MCF 10A (cell line): ENCODE results near the gene TRIM44. TPM values are rescaled to one million over a fixed set of nuclear protein-coding genes. Genes with fewer than 3 reads are reported as not detected.

ENCODE experiments used
- BruUV-seq: library from RNA; stranded (reverse); fragments of 400-500 nt; replicated peaks from 2 replicates; lab custom pipeline; 2021; lab: Mats Ljungman, UMichigan
- CTCF ChIA-PET: fragments of 300-600 bp; sonication (Branson Sonifier 250); formaldehyde crosslinking; extraction: SDS; loops from one replicate; lab custom pipeline; 2021; ENCODE audit warnings: antibody characterized with exemption, inconsistent platforms; lab: Yijun Ruan, JAX
- POLR2A ChIA-PET: fragments of 300-600, 350-650 bp; sonication (Branson Sonifier 250); formaldehyde crosslinking; extraction: SDS; loops from one replicate; lab custom pipeline; 2020; ENCODE audit warnings: antibody characterized with exemption, inconsistent platforms; lab: Yijun Ruan, JAX
- DNase-seq: peaks from one replicate; pipeline ENCODE4 v3.0.0-alpha.2; 2018; ENCODE audit not compliant: unreplicated experiment
- H3K27ac Mint-ChIP-seq: one replicate; pipeline ENCODE4 v1.8.0; 2022; ENCODE audit warnings: mild to moderate bottlenecking, low read depth, mixed read lengths; ENCODE audit not compliant: unreplicated experiment
- H3K27me3 Mint-ChIP-seq: one replicate; pipeline ENCODE4 v1.8.0; 2022; ENCODE audit warnings: mixed read lengths; ENCODE audit not compliant: insufficient read depth, unreplicated experiment
- H3K36me3 Mint-ChIP-seq: one replicate; pipeline ENCODE4 v1.8.0; 2022; ENCODE audit warnings: mild to moderate bottlenecking, moderate library complexity, mixed read lengths; ENCODE audit not compliant: insufficient read depth, unreplicated experiment
- H3K4me1 Mint-ChIP-seq: one replicate; pipeline ENCODE4 v1.8.0; 2022; ENCODE audit warnings: mixed read lengths; ENCODE audit not compliant: insufficient read depth, unreplicated experiment
- H3K4me3 Mint-ChIP-seq: one replicate; pipeline ENCODE4 v1.8.0; 2022; ENCODE audit warnings: mild to moderate bottlenecking, moderate library complexity, mixed read lengths; ENCODE audit not compliant: unreplicated experiment
- H3K9me3 Mint-ChIP-seq: one replicate; pipeline ENCODE4 v1.8.0; 2022; ENCODE audit warnings: mixed read lengths; ENCODE audit not compliant: unreplicated experiment
- CTCF ChIP-seq: fragments of 200-600 bp; IDR thresholded peaks from one replicate; pipeline ENCODE4 v1.8.0; 2022; ENCODE audit warnings: antibody characterized with exemption, mild to moderate bottlenecking; ENCODE audit not compliant: unreplicated experiment
- intact Hi-C: fragments of 100-400 bp; cut with micrococcal nuclease; formaldehyde crosslinking; loops from 2 replicates; pipeline ENCODE4 v1.14.1; 2022
- total RNA-seq: library from RNA; stranded (reverse); gene quantifications from 2 replicates; pipeline ENCODE4 v1.2.3, GENCODE V29; 2022

The TRIM44 gene
- total RNA-seq, 1 experiment from 2014 or later = 103 TPM

- Mint-ChIP-seq H3K36me3 (peaks cover 9% of the 10 kb centered on the region), H3K9me3 (no peaks in the 10 kb centered on the region), H3K4me1 (peaks cover 52% of the 10 kb centered on the region), H3K27ac (no peak overlapping the region), H3K27me3 (no peaks in the 10 kb centered on the region), H3K4me3 (no peak overlapping the region)
- intact Hi-C loops = no loop called here
- no peak for TF ChIP-seq CTCF
- BruUV-seq = no TSS peak
- no peak for DNase-seq
- CTCF ChIA-PET = no interaction called here
- POLR2A ChIA-PET = interaction anchor here (0.6 to 0.9 kb wide), 2 partner anchors 12 to 144 kb away, joined by 3 read pairs; no protein-coding TSS in a partner anchor
Observed at GRCh38 chr11:35677904-35678303, 15.3 kb downstream of the TRIM44 start.

GRCh38 chr11:35678471-35678870, 15.9 kb downstream of the TRIM44 start:
- H3K27me3 Mint-ChIP-seq = no peaks in the 10 kb centered on the region
- intact Hi-C loops = no loop called here
- CTCF ChIA-PET = no interaction called here
- DNase-seq = no peak
- H3K36me3 Mint-ChIP-seq = peaks cover 9% of the 10 kb centered on the region
- no peaks in the 10 kb centered on the region for H3K9me3 Mint-ChIP-seq
- TF ChIP-seq CTCF = no peak
- no peak overlapping the region for H3K27ac Mint-ChIP-seq
- POLR2A ChIA-PET = interaction anchor here (1.1 to 1.3 kb wide), 2 partner anchors 16 to 59 kb away, joined by 4 read pairs; partner anchors contain the start of gene TRIM44
- H3K4me1 Mint-ChIP-seq = peaks cover 52% of the 10 kb centered on the region
- H3K4me3 Mint-ChIP-seq = no peak overlapping the region
- no TSS peak for BruUV-seq

- Mint-ChIP-seq H3K4me3 (no peak overlapping the region), H3K27me3 (no peaks in the 10 kb centered on the region), H3K9me3 (no peaks in the 10 kb centered on the region), H3K27ac (no peak overlapping the region), H3K36me3 (peaks cover 9% of the 10 kb centered on the region), H3K4me1 (peaks cover 48% of the 10 kb centered on the region)
- no TSS peak for BruUV-seq
- POLR2A ChIA-PET = interaction anchor here (0.6 to 1.3 kb wide), 3 partner anchors 8 to 59 kb away, joined by 3 to 4 read pairs (median 4); partner anchors contain the start of gene TRIM44
- DNase-seq = no peak
- no peak for TF ChIP-seq CTCF
- intact Hi-C loops = no loop called here
- CTCF ChIA-PET = no interaction called here
Observed at GRCh38 chr11:35678975-35679374, 16.4 kb downstream of the TRIM44 start.

- intact Hi-C loops = no loop called here
Observed at GRCh38 chr11:35680506-35680905, 17.9 kb downstream of the TRIM44 start.

More at GRCh38 chr11:35680506-35680905, 17.9 kb downstream of the TRIM44 start:
- Mint-ChIP-seq H3K4me1 (peaks cover 38% of the 10 kb centered on the region), H3K27ac (no peak overlapping the region), H3K36me3 (peaks cover 9% of the 10 kb centered on the region), H3K27me3 (no peaks in the 10 kb centered on the region), H3K9me3 (no peaks in the 10 kb centered on the region), H3K4me3 (no peak overlapping the region)
- ChIA-PET POLR2A (no interaction called here), CTCF (interaction anchor here (0.7 kb wide), 1 partner anchor 29 kb away, joined by 3 read pairs; no protein-coding TSS in a partner anchor)
- no peak for TF ChIP-seq CTCF
- DNase-seq = no peak
- no TSS peak for BruUV-seq
